AG04450 (cell line): ENCODE data around the gene OXNAD1. TPM values are rescaled to one million over a fixed set of nuclear protein-coding genes. Genes with fewer than 3 reads are reported as not detected.
"Not testable (repeated sequence)": the region's sequence is repeated elsewhere in the genome, so short reads cannot be mapped to it uniquely, and the experiment has no call there.

Source experiments
- CTCF ChIA-PET: fragments of 300-600, 350-600 bp; formaldehyde crosslinking; extraction: SDS; loops from one replicate; lab custom pipeline; 2022; ENCODE audit warnings: antibody characterized with exemption, inconsistent platforms; lab: Charles Lee
- POLR2A ChIA-PET: fragments of 350-600 bp; formaldehyde crosslinking; extraction: SDS; loops from one replicate; lab custom pipeline; 2021; ENCODE audit warnings: antibody characterized with exemption, inconsistent platforms; lab: Yijun Ruan, JAX
- DNase-seq: peaks from one replicate; pipeline ENCODE4 v3.0.0-alpha.2; 2011; ENCODE audit warnings: low read depth, low spot score
- H3K27ac ChIP-seq: one replicate; pipeline ENCODE4 v1.5.1; 2012; ENCODE audit warnings: low read depth, low read length, control low read depth
- H3K27me3 ChIP-seq: one replicate; pipeline ENCODE4 v1.6.0; 2012; ENCODE audit warnings: low read length; ENCODE audit not compliant: control insufficient read depth, insufficient read depth
- H3K4me3 ChIP-seq: 2 replicates; pipeline ENCODE4 v1.5.1; 2011; ENCODE audit warnings: mild to moderate bottlenecking, low read depth, low read length, control low read depth
- H3K9me3 ChIP-seq: 2 replicates; pipeline ENCODE4 v1.5.1; 2012; ENCODE audit warnings: low read length; ENCODE audit not compliant: control insufficient read depth, insufficient read depth
- polyA plus RNA-seq: library from polyadenylated mRNA; depleted of rRNA; stranded (reverse); fragments of >200 nt; gene quantifications from 2 replicates; pipeline ENCODE4 v1.2.3, GENCODE V29; 2011
- TF ChIP-seq, protein P1 (sequence below): IDR thresholded peaks from 2 replicates; pipeline ENCODE4 v1.5.1; 2011; ENCODE audit warnings: low read depth, low read length, control low read depth, inconsistent platforms

The OXNAD1 gene
- polyA plus RNA-seq, 1 experiment: 9.0 TPM

DNA sequence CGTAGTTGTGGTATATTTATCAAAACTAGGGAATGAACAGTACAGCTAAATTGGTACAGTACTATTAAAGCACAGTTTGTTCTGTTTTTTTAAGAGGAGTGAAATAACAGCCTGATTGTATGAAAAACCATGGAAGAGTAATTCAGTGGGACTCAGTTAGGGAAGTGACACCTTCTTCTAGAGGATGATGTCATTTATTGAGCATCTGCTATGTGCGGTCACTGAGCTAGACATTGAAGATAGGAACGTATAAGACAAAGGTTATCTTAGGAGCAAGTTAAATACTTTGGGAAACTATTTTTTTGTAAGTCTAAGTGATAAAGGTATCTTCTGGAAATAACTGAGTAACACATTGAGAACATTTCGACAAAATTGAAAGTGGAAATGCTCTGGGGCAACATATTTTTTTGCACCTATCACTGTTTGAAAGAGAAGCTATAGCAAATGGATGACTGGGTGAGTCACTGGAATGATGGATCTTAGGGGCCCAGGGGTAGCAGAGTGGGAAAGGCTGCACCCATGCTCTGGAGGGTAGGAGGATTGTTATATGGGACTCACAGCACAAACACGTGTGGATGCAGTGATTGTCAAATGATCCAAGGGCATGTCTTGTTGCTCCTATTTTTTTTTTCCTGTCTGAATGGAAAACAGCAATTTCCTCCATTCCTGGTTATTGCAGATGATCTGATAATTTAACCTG lies 43.0 kb downstream of the OXNAD1 start:
- TF ChIP-seq, protein P1, sequence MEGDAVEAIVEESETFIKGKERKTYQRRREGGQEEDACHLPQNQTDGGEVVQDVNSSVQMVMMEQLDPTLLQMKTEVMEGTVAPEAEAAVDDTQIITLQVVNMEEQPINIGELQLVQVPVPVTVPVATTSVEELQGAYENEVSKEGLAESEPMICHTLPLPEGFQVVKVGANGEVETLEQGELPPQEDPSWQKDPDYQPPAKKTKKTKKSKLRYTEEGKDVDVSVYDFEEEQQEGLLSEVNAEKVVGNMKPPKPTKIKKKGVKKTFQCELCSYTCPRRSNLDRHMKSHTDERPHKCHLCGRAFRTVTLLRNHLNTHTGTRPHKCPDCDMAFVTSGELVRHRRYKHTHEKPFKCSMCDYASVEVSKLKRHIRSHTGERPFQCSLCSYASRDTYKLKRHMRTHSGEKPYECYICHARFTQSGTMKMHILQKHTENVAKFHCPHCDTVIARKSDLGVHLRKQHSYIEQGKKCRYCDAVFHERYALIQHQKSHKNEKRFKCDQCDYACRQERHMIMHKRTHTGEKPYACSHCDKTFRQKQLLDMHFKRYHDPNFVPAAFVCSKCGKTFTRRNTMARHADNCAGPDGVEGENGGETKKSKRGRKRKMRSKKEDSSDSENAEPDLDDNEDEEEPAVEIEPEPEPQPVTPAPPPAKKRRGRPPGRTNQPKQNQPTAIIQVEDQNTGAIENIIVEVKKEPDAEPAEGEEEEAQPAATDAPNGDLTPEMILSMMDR: no peak
- ChIA-PET POLR2A (no interaction called here), CTCF (interaction anchor here (0.7 to 1.7 kb wide), 2 partner anchors 17 to 26 kb away, joined by 3 to 12 read pairs; no protein-coding TSS in a partner anchor)
- Histone ChIP-seq H3K27ac (no peak overlapping the region), H3K4me3 (no peak overlapping the region), H3K27me3 (no peaks in the 10 kb centered on the region), H3K9me3 (no peaks in the 10 kb centered on the region)
- DNase-seq: no peak

DNA sequence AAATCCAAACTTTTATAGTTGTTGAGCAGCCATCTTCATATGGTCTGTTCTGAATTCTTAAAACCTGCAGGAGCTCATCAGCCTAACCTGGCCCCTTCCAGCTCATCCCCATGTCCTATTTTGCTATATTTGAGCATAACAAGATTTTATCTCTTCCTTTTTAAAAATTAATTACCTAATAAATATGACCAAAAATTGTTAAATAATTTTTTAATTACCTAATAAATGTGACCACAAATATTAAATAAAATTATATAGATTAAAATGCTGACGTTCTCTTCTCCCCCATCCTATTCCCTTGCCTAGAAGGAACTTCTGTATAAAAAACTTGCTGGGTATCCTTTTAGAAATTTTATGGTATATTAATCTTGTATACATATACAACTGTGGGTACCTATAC lies 43.7 kb downstream of the OXNAD1 start:
- no peak overlapping the region for H3K4me3 ChIP-seq
- no peaks in the 10 kb centered on the region for H3K27me3 ChIP-seq
- POLR2A ChIA-PET: no interaction called here
- DNase-seq: no peak
- no peak overlapping the region for H3K27ac ChIP-seq
- CTCF ChIA-PET: interaction anchor here (1.7 kb wide), 1 partner anchor 18 kb away, joined by 12 read pairs; no protein-coding TSS in a partner anchor
- H3K9me3 ChIP-seq: no peaks in the 10 kb centered on the region
- TF ChIP-seq, protein P1: no peak

DNA sequence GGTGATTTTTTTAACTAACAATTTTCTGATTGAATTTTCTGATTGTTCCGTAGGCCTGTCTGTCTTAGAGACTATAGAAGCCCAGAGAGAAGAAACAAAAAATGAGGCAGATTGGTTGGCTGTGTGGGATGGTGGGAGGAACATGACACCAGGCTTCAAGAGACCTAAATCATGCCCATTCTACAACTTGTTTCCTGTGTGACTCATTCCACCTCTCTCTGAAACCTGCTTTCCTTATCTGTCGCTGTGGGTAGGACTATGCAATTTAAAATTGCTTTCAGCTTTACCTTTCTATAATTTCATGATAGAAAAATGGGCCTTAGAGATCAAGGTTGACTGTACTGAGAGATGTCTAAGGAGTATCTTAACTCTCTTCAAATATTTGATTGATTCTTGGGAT lies 44.5 kb downstream of the OXNAD1 start:
- H3K9me3 ChIP-seq: no peaks in the 10 kb centered on the region
- POLR2A ChIA-PET: no interaction called here
- H3K27me3 ChIP-seq: no peaks in the 10 kb centered on the region
- no peak overlapping the region for H3K4me3 ChIP-seq
- no peak overlapping the region for H3K27ac ChIP-seq
- TF ChIP-seq, protein P1: no peak
- CTCF ChIA-PET: no interaction called here
- DNase-seq: no peak

DNA sequence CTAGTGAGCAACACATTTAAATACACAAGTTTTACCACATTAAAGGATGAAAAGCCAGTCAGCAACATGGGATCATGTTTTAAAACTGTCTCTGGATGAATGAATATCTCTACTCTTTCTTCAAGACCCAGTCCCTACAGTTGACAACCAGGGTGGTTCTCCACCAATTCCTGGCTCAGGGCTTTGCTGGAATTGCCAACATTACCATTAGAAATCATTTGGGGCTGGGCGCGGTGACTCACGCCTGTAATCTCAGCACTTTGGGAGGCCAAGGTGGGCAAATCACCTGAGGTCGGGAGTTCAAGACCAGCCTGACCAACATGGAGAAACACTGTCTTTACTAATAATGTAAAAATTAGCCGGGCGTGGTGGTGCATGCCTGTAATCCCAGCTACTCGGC lies 45.5 kb downstream of the OXNAD1 start:
- CTCF ChIA-PET: interaction anchor here (0.7 kb wide), 1 partner anchor 178 kb away, joined by 3 read pairs; no protein-coding TSS in a partner anchor
- POLR2A ChIA-PET, H3K27ac ChIP-seq, H3K4me3 ChIP-seq, DNase-seq, H3K27me3 ChIP-seq, H3K9me3 ChIP-seq: not testable (repeated sequence)

DNA sequence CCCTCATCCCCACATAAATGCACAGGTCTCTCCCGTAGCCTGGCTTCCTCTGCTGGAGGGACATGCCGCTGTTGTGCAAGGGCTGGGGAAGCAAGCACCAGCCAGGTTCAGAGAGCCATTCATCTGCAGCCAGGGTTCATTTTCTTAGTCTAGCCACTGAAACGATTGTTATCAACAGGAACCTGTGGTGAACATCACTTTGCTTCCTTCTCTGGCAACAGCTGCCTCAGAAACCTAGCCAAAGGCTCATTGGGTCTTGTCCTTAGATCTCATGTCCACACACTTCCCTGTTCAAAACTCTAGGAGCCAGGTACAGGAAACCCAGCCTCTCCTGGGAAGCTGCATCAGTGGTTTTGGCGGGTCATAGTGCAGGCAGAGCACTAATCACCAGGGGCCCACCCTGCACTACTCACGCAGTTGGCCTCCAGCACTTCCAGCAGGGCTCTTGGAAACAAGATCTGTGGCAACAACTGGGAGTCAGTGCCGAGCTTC lies 47.0 kb downstream of the OXNAD1 start:
- POLR2A ChIA-PET: no interaction called here
- TF ChIP-seq, protein P1: no peak
- DNase-seq: no peak
- Histone ChIP-seq H3K4me3 (no peak overlapping the region), H3K27ac (no peak overlapping the region), H3K9me3 (no peaks in the 10 kb centered on the region), H3K27me3 (no peaks in the 10 kb centered on the region)
- CTCF ChIA-PET: interaction anchor here (1.1 kb wide), 1 partner anchor 22 kb away, joined by 3 read pairs; no protein-coding TSS in a partner anchor
